PC-3 (cell line): ENCODE data around the gene BRIP1. TPM values are rescaled to one million over a fixed set of nuclear protein-coding genes. Genes with fewer than 3 reads are reported as not detected.

Experiments
- ATAC-seq: fragments of 200-7000 bp; cut with Tn5 transposase; 2 replicates; pipeline ENCODE4 v1.9.1; 2020; ENCODE audit warnings: mild to moderate bottlenecking, moderate library complexity
- BruUV-seq: library from RNA; stranded (reverse); fragments of 400-500 nt; replicated peaks from 2 replicates; lab custom pipeline; 2021; lab: Mats Ljungman, UMichigan
- CTCF ChIA-PET: fragments of 300-600 bp; sonication (Branson Sonifier 250); formaldehyde crosslinking; loops from one replicate; lab custom pipeline; 2022; ENCODE audit warnings: antibody characterized with exemption; lab: Charles Lee
- POLR2A ChIA-PET: fragments of 300-600 bp; sonication (Branson Sonifier 250); formaldehyde crosslinking; loops from one replicate; lab custom pipeline; 2022; ENCODE audit warnings: antibody characterized with exemption; ENCODE audit not compliant: unreplicated experiment; lab: Charles Lee
- DNase-seq: peaks from one replicate; pipeline ENCODE4 v3.0.0-alpha.2; 2015
- H2AFZ ChIP-seq: fragments of 300-600 bp; sonication (generic); 2 replicates; pipeline ENCODE4 v1.6.0; 2016; ENCODE audit warnings: antibody characterized with exemption, low read length
- H3F3A ChIP-seq: fragments of 300-600 bp; sonication (generic); one replicate; pipeline ENCODE4 v1.6.0; 2017; ENCODE audit warnings: antibody characterized with exemption, low read length, control low read depth, mild to moderate bottlenecking; ENCODE audit not compliant: unreplicated experiment
- H3K27ac ChIP-seq: fragments of 300-600 bp; sonication (generic); 2 replicates; pipeline ENCODE4 v1.5.1; 2016; ENCODE audit warnings: mild to moderate bottlenecking, low read length
- H3K27me3 ChIP-seq: fragments of 300-600 bp; sonication (generic); 2 replicates; pipeline ENCODE4 v1.6.1; 2016; ENCODE audit warnings: low read length, mixed read lengths
- H3K36me3 ChIP-seq: fragments of 300-600 bp; sonication (generic); 2 replicates; pipeline ENCODE4 v1.6.1; 2016; ENCODE audit warnings: low read depth, mixed run types, low read length, mixed read lengths
- H3K4me1 ChIP-seq: fragments of 300-600 bp; sonication (generic); 2 replicates; pipeline ENCODE4 v1.5.1; 2016; ENCODE audit warnings: low read length; ENCODE audit not compliant: insufficient read depth
- H3K4me2 ChIP-seq: fragments of 300-600 bp; sonication (generic); 2 replicates; pipeline ENCODE4 v1.6.0; 2016; ENCODE audit warnings: low read length
- H3K4me3 ChIP-seq: fragments of 300-600 bp; sonication (generic); 2 replicates; pipeline ENCODE4 v1.5.1; 2016; ENCODE audit warnings: mild to moderate bottlenecking, low read length, mixed read lengths
- H3K79me2 ChIP-seq: fragments of 300-600 bp; sonication (generic); 2 replicates; pipeline ENCODE4 v1.6.1; 2017; ENCODE audit warnings: low read length, mixed read lengths
- H3K9ac ChIP-seq: fragments of 300-600 bp; sonication (generic); 2 replicates; pipeline ENCODE4 v1.6.0; 2016; ENCODE audit warnings: mild to moderate bottlenecking, low read length
- H3K9me2 ChIP-seq: fragments of 300-600 bp; sonication (generic); replicated peaks from 2 replicates; pipeline ENCODE4 v1.6.1; 2016; ENCODE audit warnings: mixed run types, low read length, mixed read lengths
- H3K9me3 ChIP-seq: fragments of 300-600 bp; sonication (generic); 2 replicates; pipeline ENCODE4 v1.6.1; 2016; ENCODE audit warnings: low read length, mixed read lengths
- H4K20me1 ChIP-seq: fragments of 300-600 bp; sonication (generic); 2 replicates; pipeline ENCODE4 v1.6.1; 2016; ENCODE audit warnings: low read length, mixed read lengths
- EZH2 ChIP-seq: fragments of 300-600 bp; sonication (generic); IDR thresholded peaks from one replicate; pipeline ENCODE4 v1.6.1; 2017; ENCODE audit warnings: antibody characterized with exemption, mild to moderate bottlenecking, low read length; ENCODE audit not compliant: unreplicated experiment
- EZH2phosphoT487 ChIP-seq: fragments of 300-600 bp; sonication (generic); IDR thresholded peaks from 2 replicates; pipeline ENCODE4 v1.6.1; 2018; ENCODE audit warnings: mild to moderate bottlenecking, antibody characterized with exemption, low read length, borderline replicate concordance
- intact Hi-C: fragments of 100-400 bp; cut with micrococcal nuclease; formaldehyde crosslinking; loops from 2 replicates; pipeline ENCODE4 v1.9.0; 2023
- total RNA-seq: library from RNA; depleted of rRNA; stranded (reverse); fragments of >200 nt; gene quantifications from 2 replicates; pipeline ENCODE4 v1.2.3, GENCODE V29; 2014
- TF ChIP-seq, protein P1 (sequence below): fragments of 300-600 bp; sonication (generic); conservative IDR thresholded peaks from 2 replicates; pipeline ENCODE4 v1.5.1; 2017; ENCODE audit warnings: antibody characterized with exemption, low read depth, mild to moderate bottlenecking, low read length

BRIP1 gene
- total RNA-seq, 1 experiment from 2014 or later, result 21.1 TPM

GRCh38 chr17:61749823-61750404, 113.4 kb downstream of the BRIP1 start:
- Histone ChIP-seq H2AFZ (no peak overlapping the region), H3K4me2 (no peak overlapping the region), H3K27ac (no peak overlapping the region), H4K20me1 (no peaks in the 10 kb centered on the region), H3K27me3 (no peaks in the 10 kb centered on the region), H3K36me3 (peaks cover 14% of the 10 kb centered on the region), H3K9me2 (no peaks in the 10 kb centered on the region), H3K79me2 (no peaks in the 10 kb centered on the region), H3K9me3 (peaks cover 8% of the 10 kb centered on the region; the same call in 1 of the 2 replicates), H3K9ac (no peak overlapping the region), H3K4me1 (no peaks in the 10 kb centered on the region), H3F3A (no peaks in the 10 kb centered on the region), H3K4me3 (no peak overlapping the region)
- BruUV-seq, result no TSS peak
- TF ChIP-seq EZH2 (no peak), EZH2phosphoT487 (no peak)
- TF ChIP-seq, protein P1, sequence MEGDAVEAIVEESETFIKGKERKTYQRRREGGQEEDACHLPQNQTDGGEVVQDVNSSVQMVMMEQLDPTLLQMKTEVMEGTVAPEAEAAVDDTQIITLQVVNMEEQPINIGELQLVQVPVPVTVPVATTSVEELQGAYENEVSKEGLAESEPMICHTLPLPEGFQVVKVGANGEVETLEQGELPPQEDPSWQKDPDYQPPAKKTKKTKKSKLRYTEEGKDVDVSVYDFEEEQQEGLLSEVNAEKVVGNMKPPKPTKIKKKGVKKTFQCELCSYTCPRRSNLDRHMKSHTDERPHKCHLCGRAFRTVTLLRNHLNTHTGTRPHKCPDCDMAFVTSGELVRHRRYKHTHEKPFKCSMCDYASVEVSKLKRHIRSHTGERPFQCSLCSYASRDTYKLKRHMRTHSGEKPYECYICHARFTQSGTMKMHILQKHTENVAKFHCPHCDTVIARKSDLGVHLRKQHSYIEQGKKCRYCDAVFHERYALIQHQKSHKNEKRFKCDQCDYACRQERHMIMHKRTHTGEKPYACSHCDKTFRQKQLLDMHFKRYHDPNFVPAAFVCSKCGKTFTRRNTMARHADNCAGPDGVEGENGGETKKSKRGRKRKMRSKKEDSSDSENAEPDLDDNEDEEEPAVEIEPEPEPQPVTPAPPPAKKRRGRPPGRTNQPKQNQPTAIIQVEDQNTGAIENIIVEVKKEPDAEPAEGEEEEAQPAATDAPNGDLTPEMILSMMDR, result no peak
- DNase-seq (no peak), ATAC-seq (no peak)
- intact Hi-C loops, result no loop called here
- ChIA-PET POLR2A (no interaction called here), CTCF (no interaction called here)

DNA sequence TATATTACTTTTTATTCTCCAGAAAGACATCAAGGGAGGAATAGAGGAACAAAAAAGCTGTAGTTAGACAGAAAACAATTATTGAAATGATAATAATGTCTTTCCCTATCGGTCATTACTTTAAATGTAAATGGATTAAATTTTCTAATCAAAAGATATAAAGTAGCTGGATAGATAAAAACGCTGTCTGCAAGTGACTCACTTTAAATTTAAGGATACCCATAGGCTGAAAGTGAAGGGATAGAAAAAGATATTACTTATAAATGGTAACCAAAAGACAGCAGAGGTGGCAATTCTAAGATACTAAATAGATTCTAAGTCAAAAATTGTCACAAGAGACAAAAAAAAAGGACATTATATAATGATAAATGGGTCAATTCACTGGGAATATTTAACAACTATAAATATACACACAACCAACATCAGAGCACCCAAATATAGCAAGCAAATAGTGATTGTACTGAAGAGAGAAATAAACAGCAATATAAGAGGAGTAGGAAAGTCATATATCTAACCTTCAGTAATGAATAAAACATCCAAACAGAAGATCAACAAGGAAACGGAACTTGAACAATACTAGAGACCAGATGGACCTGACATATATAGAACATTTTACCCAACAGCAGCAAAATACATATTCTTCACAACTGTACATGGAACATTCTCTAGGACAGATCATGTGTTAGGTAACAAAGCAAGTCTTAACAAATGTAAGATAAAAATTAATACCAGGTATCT, 116.9 kb downstream of the BRIP1 start:
- Histone ChIP-seq H3K9ac (no peak overlapping the region), H3K27ac (no peak overlapping the region), H3K27me3 (no peaks in the 10 kb centered on the region), H3K4me3 (no peak overlapping the region), H3K36me3 (peaks cover 25% of the 10 kb centered on the region), H2AFZ (no peak overlapping the region), H3K9me3 (peaks cover 8% of the 10 kb centered on the region; the same call in 1 of the 2 replicates), H3K79me2 (no peaks in the 10 kb centered on the region), H4K20me1 (no peaks in the 10 kb centered on the region), H3K4me1 (no peaks in the 10 kb centered on the region), H3K4me2 (no peak overlapping the region), H3K9me2 (no peaks in the 10 kb centered on the region), H3F3A (no peaks in the 10 kb centered on the region)
- DNase-seq (no peak), ATAC-seq (no peak)
- ChIA-PET POLR2A (no interaction called here), CTCF (no interaction called here)
- BruUV-seq, result no TSS peak
- intact Hi-C loops, result no loop called here
- TF ChIP-seq, protein P1, result no peak
- TF ChIP-seq EZH2 (no peak), EZH2phosphoT487 (no peak)

GRCh38 chr17:61744804-61745203, 118.5 kb downstream of the BRIP1 start:
- H3K4me2 ChIP-seq, result no peak overlapping the region
- intact Hi-C loops, result no loop called here
- ChIA-PET CTCF (no interaction called here), POLR2A (no interaction called here)
- H4K20me1 ChIP-seq, result no peaks in the 10 kb centered on the region
- H3K27me3 ChIP-seq, result no peaks in the 10 kb centered on the region
- no peak overlapping the region for H3K4me3 ChIP-seq
- H3F3A ChIP-seq, result no peaks in the 10 kb centered on the region
- H3K9me2 ChIP-seq, result no peaks in the 10 kb centered on the region
- H3K36me3 ChIP-seq, result peaks cover 31% of the 10 kb centered on the region
- H3K9me3 ChIP-seq, result peaks cover 8% of the 10 kb centered on the region; the same call in 1 of the 2 replicates
- no peak overlapping the region for H3K27ac ChIP-seq
- no peak overlapping the region for H3K9ac ChIP-seq
- DNase-seq (no peak), ATAC-seq (no peak)
- H2AFZ ChIP-seq, result no peak overlapping the region
- H3K4me1 ChIP-seq, result no peaks in the 10 kb centered on the region
- H3K79me2 ChIP-seq, result no peaks in the 10 kb centered on the region
- TF ChIP-seq EZH2 (no peak), EZH2phosphoT487 (no peak)
- TF ChIP-seq, protein P1, result no peak
- BruUV-seq, result no TSS peak
